SK-N-SH (cell line): ENCODE measurements around the gene TMEM9. TPM values are rescaled to one million over a fixed set of nuclear protein-coding genes. Genes with fewer than 3 reads are reported as not detected.

Source experiments
- CTCF ChIA-PET: fragments of 300-600, 350-600 bp; formaldehyde crosslinking; extraction: SDS; loops from one replicate; lab custom pipeline; 2021; lab: Yijun Ruan, JAX
- POLR2A ChIA-PET: fragments of 350-600 bp; sonication (Branson Sonifier 250); formaldehyde crosslinking; extraction: SDS; loops from one replicate; lab custom pipeline; 2020; ENCODE audit warnings: antibody characterized with exemption, inconsistent platforms; lab: Yijun Ruan, JAX
- DNase-seq: peaks from one replicate; pipeline ENCODE4 v3.0.0; 2012
- H2AFZ ChIP-seq: fragments of 200-600 bp; sonication (generic); 2 replicates; pipeline ENCODE4 v1.8.1; 2016; ENCODE audit warnings: antibody characterized with exemption, mild to moderate bottlenecking, low read depth
- H3F3A ChIP-seq: fragments of 200-600 bp; sonication (generic); replicated peaks from 2 replicates; pipeline ENCODE3; 2016; ENCODE audit warnings: antibody characterized with exemption, mild to moderate bottlenecking; ENCODE audit not compliant: insufficient read depth
- H3K27ac ChIP-seq, 2 experiments: fragments of 200-500 bp in 1 of 2; fragments of 200-600 bp in 1 of 2; sonication (Bioruptor generic) in 1 of 2; sonication (generic), shearing (Covaris generic) in 1 of 2; 2 replicates each; pipeline versions ENCODE4 v1.5.1 to v1.6.1; 2014 to 2016; ENCODE audit warnings: low read depth in 2 of 2, inconsistent platforms in 1 of 2, low read length in 1 of 2, mild to moderate bottlenecking in 1 of 2, mixed read lengths in 1 of 2
- H3K27me3 ChIP-seq: fragments of 200-600 bp; sonication (generic), shearing (Covaris generic); 2 replicates; pipeline ENCODE4 v1.6.1; 2016; ENCODE audit warnings: mixed run types; ENCODE audit not compliant: insufficient read depth
- H3K36me3 ChIP-seq, 2 experiments: fragments of 200-500 bp in 1 of 2; fragments of 200-600 bp in 1 of 2; sonication (Bioruptor generic) in 1 of 2; sonication (generic) in 1 of 2; replicated peaks in 1 of 2; 2 replicates each; pipeline versions ENCODE3 to v1.5.1; 2014 to 2016; ENCODE audit warnings: low read length in 1 of 2, mild to moderate bottlenecking in 1 of 2; ENCODE audit not compliant: insufficient read depth in 2 of 2, control insufficient read depth in 1 of 2
- H3K4me1 ChIP-seq, 2 experiments: fragments of 200-500 bp in 1 of 2; fragments of 200-600 bp in 1 of 2; sonication (Bioruptor generic) in 1 of 2; sonication (generic), shearing (Covaris generic) in 1 of 2; 2 replicates each; pipeline versions ENCODE4 v1.5.1 to v1.6.1; 2014 to 2016; ENCODE audit warnings: low read depth in 1 of 2, low read length in 1 of 2, mixed run types in 1 of 2; ENCODE audit not compliant: insufficient read depth in 2 of 2, control insufficient read depth in 1 of 2
- H3K4me2 ChIP-seq: fragments of 200-600 bp; sonication (generic), shearing (Covaris generic); 2 replicates; pipeline ENCODE4 v1.6.1; 2017; ENCODE audit warnings: mixed run types
- H3K4me3 ChIP-seq, 2 experiments: fragments of 200-500 bp in 1 of 2; fragments of 200-600 bp in 1 of 2; sonication (Bioruptor generic) in 1 of 2; sonication (generic), shearing (Covaris generic) in 1 of 2; 2 replicates each; pipeline versions ENCODE4 v1.5.1 to v1.8.1; 2014 to 2016; ENCODE audit warnings: low read depth in 2 of 2, inconsistent platforms in 1 of 2, low read length in 1 of 2, mild to moderate bottlenecking in 1 of 2, mixed read lengths in 1 of 2, moderate library complexity in 1 of 2
- H3K79me2 ChIP-seq: fragments of 200-600 bp; sonication (generic); 2 replicates; pipeline ENCODE4 v1.8.1; 2017; ENCODE audit warnings: mild to moderate bottlenecking; ENCODE audit not compliant: insufficient read depth
- H3K9ac ChIP-seq: fragments of 200-600 bp; sonication (generic); 2 replicates; pipeline ENCODE4 v1.6.1; 2017; ENCODE audit warnings: mixed run types
- H3K9me2 ChIP-seq: fragments of 200-600 bp; sonication (generic); 2 replicates; pipeline ENCODE4 v1.6.1; 2017; ENCODE audit warnings: mixed run types
- H3K9me3 ChIP-seq: fragments of 200-600 bp; sonication (generic); 2 replicates; pipeline ENCODE4 v1.6.1; 2017; ENCODE audit warnings: mixed run types, mild to moderate bottlenecking, moderate library complexity
- H4K20me1 ChIP-seq: fragments of 200-600 bp; sonication (generic); 2 replicates; pipeline ENCODE4 v1.6.1; 2017; ENCODE audit warnings: mild to moderate bottlenecking, mixed run types; ENCODE audit not compliant: insufficient read depth
- RAD21 ChIP-seq: IDR thresholded peaks from 2 replicates; pipeline ENCODE4 v1.6.1; 2012; ENCODE audit warnings: mild to moderate bottlenecking, low read length
- WGBS: methylation state at CpG from one replicate; pipeline ENCODE4 v1.1.6; 2017; ENCODE audit warnings: low lambda C conversion rate; 5-methylcytosine and 5-hydroxymethylcytosine counted together
- polyA plus RNA-seq, 3 experiments: library from polyadenylated mRNA; depleted of rRNA; stranded (reverse); fragments of >200 nt; gene quantifications; 2 replicates each; pipeline ENCODE4 v1.2.3, GENCODE V29; 2012
- TF ChIP-seq, protein P1 (sequence below): IDR thresholded peaks from 2 replicates; pipeline ENCODE4 v1.4.0; 2012; ENCODE audit warnings: low read depth, borderline replicate concordance
- TF ChIP-seq, protein P2 (sequence below): IDR thresholded peaks from 2 replicates; pipeline ENCODE4 v1.4.0; 2012; ENCODE audit warnings: low read depth, borderline replicate concordance
- TF ChIP-seq, protein P3 (sequence below): IDR thresholded peaks from 2 replicates; pipeline ENCODE4; 2012
- TF ChIP-seq, protein P4 (sequence below): IDR thresholded peaks from 2 replicates; pipeline ENCODE4 v1.6.1; 2012; ENCODE audit warnings: mild to moderate bottlenecking, low read depth, low read length, moderate library complexity

The TMEM9 gene
- polyA plus RNA-seq, 1 of the 3 experiments (the other 2 are of a cell fraction), result 126 TPM

DNA sequence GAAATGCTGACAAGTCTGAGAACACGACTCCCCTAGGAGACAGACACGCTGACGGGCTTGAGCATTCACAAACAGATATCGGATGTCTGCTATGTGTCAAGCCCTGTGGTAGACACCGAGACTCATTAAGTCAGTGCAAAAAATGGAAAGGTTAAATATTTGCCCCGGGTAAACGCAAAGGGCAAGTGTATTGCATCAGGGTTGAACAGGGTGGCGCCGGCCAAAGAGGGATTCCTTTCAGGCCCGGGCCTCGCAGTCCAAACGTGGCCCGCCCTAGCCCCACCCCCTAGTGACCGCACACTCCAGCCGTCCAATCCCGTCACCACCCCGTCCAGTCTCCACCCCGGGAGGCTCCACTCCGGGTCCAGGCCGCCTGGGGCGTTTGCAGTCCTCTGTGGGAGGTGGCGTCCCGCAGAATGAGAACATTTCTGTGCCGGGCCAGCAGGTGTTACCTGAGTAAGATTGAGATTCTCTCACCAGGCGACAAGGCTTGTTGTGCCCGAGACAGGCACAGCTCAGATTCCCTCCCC lies 16.3 kb upstream of the TMEM9 start (continued):
- TF ChIP-seq, protein P1, sequence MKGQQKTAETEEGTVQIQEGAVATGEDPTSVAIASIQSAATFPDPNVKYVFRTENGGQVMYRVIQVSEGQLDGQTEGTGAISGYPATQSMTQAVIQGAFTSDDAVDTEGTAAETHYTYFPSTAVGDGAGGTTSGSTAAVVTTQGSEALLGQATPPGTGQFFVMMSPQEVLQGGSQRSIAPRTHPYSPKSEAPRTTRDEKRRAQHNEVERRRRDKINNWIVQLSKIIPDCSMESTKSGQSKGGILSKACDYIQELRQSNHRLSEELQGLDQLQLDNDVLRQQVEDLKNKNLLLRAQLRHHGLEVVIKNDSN, result no peak
- TF ChIP-seq, all 33 proteins: peak for 5

DNA sequence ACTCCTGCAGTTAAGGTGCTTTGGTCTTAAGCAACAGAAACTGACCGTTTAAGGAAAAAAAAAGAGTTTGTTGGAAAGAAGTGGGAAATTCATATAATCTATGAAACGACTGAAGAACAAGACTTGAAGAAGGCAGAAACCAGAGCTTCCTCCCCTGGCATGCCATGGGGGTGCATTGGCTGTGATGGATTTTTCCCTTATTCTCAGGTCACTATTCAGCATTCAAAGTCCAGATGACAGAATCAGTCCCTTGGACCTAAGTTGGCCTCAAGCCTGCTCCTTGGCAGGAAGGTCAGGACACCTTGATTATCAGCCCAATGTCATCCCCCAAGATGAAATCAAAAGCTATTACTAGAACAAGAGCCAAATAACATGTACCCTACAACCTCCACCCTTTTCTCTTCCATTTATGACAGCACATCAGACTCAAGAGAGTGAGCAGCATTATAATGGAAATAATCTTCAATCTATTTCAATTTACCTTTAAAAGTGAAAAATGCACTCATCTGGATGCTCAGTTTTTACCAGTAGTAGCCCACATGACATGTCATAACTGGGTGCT lies 15.8 kb upstream of the TMEM9 start:
- Histone ChIP-seq H3K79me2 (no peaks in the 10 kb centered on the region), H3K9me3 (no peaks in the 10 kb centered on the region), H3K4me1 (peaks cover 0 to 10% of the 10 kb centered on the region in 2 experiments; a peak in 2 of 4 replicates), H3K27me3 (0 out of 2 replicates have a peak, but pooled peaks cover 7% of the 10 kb centered on the region), H3K9me2 (no peaks in the 10 kb centered on the region), H4K20me1 (no peaks in the 10 kb centered on the region), H3K4me3 (peak overlapping the region in 1 of 2 experiments; percentile 70; a peak in 2 of 4 replicates), H3K36me3 (no peaks in the 10 kb centered on the region), H2AFZ (peak overlapping the region; percentile 98), H3K27ac (peak overlapping the region in 1 of 2 experiments; percentile 17; a peak in 2 of 4 replicates), H3K9ac (no peak overlapping the region), H3K4me2 (peak overlapping the region; percentile 92; the same call in 1 of the 2 replicates), H3F3A (no peaks in the 10 kb centered on the region)
- TF ChIP-seq, protein P2, sequence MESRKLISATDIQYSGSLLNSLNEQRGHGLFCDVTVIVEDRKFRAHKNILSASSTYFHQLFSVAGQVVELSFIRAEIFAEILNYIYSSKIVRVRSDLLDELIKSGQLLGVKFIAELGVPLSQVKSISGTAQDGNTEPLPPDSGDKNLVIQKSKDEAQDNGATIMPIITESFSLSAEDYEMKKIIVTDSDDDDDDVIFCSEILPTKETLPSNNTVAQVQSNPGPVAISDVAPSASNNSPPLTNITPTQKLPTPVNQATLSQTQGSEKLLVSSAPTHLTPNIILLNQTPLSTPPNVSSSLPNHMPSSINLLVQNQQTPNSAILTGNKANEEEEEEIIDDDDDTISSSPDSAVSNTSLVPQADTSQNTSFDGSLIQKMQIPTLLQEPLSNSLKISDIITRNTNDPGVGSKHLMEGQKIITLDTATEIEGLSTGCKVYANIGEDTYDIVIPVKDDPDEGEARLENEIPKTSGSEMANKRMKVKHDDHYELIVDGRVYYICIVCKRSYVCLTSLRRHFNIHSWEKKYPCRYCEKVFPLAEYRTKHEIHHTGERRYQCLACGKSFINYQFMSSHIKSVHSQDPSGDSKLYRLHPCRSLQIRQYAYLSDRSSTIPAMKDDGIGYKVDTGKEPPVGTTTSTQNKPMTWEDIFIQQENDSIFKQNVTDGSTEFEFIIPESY, result no peak
- TF ChIP-seq RAD21, result no peak
- TF ChIP-seq, protein P3, sequence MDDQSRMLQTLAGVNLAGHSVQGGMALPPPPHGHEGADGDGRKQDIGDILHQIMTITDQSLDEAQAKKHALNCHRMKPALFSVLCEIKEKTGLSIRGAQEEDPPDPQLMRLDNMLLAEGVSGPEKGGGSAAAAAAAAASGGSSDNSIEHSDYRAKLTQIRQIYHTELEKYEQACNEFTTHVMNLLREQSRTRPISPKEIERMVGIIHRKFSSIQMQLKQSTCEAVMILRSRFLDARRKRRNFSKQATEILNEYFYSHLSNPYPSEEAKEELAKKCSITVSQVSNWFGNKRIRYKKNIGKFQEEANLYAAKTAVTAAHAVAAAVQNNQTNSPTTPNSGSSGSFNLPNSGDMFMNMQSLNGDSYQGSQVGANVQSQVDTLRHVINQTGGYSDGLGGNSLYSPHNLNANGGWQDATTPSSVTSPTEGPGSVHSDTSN, result no peak
- TF ChIP-seq, protein P4, sequence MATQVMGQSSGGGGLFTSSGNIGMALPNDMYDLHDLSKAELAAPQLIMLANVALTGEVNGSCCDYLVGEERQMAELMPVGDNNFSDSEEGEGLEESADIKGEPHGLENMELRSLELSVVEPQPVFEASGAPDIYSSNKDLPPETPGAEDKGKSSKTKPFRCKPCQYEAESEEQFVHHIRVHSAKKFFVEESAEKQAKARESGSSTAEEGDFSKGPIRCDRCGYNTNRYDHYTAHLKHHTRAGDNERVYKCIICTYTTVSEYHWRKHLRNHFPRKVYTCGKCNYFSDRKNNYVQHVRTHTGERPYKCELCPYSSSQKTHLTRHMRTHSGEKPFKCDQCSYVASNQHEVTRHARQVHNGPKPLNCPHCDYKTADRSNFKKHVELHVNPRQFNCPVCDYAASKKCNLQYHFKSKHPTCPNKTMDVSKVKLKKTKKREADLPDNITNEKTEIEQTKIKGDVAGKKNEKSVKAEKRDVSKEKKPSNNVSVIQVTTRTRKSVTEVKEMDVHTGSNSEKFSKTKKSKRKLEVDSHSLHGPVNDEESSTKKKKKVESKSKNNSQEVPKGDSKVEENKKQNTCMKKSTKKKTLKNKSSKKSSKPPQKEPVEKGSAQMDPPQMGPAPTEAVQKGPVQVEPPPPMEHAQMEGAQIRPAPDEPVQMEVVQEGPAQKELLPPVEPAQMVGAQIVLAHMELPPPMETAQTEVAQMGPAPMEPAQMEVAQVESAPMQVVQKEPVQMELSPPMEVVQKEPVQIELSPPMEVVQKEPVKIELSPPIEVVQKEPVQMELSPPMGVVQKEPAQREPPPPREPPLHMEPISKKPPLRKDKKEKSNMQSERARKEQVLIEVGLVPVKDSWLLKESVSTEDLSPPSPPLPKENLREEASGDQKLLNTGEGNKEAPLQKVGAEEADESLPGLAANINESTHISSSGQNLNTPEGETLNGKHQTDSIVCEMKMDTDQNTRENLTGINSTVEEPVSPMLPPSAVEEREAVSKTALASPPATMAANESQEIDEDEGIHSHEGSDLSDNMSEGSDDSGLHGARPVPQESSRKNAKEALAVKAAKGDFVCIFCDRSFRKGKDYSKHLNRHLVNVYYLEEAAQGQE, result no peak
- 73% methylated on average over 2 of the region's 2 CpGs for WGBS
- DNase-seq, result no peak
- CTCF ChIA-PET, result interaction anchor here (2.1 to 3.0 kb wide), 3 partner anchors 15 to 52 kb away, joined by 11 to 15 read pairs (median 14); partner anchors contain the start of gene TMEM9
- POLR2A ChIA-PET, result interaction anchor here (0.9 kb wide), 1 partner anchor 16 kb away, joined by 3 read pairs; the partner anchor contains the start of gene TMEM9
